ENCODE results near the gene RCC2. TPM values are rescaled to one million over a fixed set of nuclear protein-coding genes. Genes with fewer than 3 reads are reported as not detected.

The RCC2 gene
- polyA plus RNA-seq, 3 donors, result 86.0 to 103 (median 103) TPM

DNA sequence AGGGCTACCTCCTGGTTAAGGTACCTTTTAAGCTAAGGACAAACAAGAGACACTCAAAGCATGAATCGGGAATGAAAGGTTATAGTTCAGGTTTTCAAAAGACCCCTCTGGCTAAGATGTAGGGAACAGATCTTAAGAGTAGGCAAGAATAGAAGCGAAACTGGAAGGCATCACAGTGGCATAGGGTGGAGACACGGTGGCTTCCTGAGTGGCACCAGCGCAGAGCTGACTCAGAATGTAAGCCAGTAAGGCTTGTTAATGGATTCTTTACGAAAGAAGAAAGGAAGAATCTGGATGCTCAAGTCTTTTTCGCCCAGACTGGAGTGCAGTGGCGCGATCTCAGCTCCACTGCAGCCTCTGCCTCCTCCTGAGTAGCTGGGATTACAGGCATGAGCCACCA is 46.2 kb downstream of the RCC2 start:
- no peak for DNase-seq

DNA sequence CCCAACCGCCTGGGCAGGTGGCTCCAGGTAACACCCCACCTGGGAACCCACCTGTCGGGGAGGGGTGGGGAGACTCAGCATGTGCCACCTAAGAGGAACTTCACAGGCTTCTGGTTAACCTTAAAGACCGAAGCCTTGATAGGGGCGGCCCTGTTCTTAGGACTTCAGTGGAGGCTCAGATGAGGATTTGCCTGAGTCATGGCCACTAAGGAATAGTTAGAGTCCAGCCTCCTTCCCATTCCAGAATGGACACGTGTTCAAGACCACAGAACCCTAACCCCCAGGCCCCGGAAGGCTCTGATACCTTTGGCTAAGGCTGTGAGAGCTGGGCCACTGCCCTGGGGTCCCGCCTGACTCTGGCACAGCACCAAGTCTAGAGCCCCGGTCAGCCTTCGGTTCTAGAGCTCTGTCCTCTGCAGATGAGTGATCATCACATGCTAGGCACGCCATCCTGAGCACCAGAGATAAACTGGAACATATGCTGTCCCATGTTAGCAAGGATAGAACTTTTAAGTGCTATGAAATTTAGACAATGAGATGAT is 47.2 kb downstream of the RCC2 start:
- no peak for DNase-seq

DNA sequence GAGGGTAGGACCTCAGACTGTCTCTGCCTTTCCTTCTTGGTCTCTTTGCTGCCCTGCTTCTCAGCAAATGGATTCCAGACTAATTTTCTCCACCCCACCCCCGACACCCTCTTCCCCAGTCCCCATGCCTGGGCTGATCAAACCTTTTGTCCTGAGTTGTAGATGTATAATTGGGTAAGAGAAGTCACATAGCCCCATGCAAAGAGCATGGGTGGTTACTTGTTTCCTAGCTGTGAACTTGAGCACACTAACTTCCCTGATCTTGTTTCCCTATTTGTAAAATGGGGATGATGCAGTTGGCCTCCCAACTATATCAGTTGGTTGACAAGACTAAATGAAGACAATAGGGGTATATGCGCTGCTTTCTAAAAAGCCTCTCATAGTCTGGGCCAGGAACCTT is 58.3 kb downstream of the RCC2 start:
- DNase-seq, result no peak

DNA sequence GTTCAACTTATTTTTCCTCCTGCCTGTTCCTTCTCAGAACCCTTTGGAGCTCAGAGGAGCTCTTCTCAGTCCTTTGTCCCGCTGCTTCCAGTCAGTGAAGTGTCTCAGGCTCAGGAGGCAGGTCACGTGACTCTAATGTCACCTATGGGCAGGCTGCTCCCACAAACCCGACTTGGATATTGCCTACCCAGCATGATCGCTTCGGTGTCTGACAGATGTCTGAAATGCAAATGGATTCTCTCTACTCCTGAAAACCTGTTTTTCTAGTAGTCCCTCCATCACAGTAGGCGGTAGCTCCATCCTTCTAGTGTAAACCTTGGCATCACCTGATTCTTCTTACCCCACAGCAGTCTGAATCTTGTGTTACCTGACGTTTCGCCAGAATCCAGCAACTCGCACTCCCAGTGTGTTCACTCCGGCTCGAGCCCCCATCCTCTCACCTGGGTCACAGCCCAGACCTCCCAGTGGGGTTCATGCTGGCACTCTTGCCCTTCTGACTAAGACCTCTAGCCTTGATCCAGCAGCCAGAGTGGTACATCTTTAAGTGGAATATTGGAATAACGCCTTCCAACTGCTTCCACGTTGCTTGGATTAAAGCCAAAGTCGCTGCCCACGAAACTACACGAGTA is 62.0 kb downstream of the RCC2 start:
- no peak for DNase-seq

DNA sequence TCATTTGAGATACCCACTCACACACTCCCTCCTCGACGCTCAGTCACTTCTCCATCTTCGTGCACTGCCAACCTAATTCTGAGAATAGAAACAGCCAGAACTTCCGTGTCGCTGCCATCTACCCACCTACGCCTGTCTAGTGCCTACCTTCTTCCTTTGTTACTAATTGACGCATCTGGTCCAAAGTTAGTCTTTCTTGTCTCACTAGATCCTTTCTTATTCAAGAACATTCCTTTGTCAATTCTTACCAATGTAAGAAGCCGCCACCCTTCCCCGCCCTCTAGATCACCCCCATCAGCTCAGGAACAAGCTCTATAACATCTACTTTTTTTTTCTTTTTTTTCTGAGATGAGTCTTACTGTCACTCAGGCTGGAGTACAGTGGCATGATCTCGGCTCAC is 63.8 kb downstream of the RCC2 start:
- no peak for DNase-seq

DNA sequence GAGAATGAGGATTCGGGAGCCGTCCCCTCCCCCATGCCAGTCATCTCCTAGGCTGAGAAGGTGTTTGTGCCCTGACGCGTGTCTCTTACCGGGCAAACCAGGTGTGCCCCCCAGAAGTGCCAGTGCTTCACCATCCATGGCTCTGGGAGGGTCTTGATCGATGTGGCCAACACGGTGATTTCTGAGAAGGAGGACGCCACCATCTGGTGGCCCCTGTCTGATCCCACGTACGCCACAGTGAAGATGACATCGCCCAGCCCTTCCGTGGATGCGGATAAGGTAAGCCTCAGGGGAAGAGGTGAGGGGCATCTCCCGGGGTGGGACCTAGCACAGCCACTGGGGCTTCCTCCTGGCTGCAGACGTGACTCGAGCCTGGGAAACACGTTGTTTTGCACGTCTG is 66.5 kb downstream of the RCC2 start:
- no peak for DNase-seq

DNA sequence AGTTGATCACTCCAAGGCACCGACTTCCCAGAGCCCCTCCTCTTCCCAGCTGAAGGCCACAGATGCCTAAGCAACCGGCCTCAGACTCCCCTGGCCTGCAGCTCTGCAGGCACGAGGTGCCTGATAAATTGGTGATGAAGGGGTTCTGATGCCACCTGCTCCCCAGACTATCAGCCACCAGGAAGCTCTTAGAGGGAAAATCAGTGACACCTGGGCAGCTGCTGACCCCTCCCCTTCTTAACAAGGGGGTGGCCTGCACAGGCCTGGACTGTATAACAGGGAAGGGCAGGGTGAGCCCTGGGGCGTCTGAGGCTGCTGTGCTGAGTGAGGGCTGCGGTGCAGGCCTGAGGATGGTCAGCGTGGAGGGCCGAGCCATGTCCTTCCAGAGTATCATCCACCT is 67.6 kb downstream of the RCC2 start, which contains the start of gene PADI6:
Gene PADI6 (plus strand): TSS at position 301 of the 400 bp plus-strand sequence. CDS start 50 bp downstream, at position 351.
- DNase-seq, result no peak

DNA sequence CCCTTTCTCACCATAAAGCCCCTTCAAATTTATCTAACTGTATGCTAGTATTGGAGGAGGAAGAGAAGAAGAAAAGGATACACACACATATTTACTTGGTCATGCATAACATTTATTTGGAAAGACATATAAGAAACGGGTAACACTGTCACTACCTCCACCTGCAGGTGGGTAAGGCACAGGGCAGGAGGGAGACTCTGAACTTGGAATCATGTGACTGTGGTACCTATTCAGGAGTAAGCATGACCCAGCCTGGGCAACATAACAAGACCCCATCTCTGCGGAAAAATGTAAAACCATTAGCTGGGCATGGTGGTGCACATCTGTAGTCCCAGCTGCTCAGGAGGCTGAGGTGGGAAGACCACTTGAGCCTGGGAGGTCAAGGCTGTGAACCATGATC is 68.9 kb downstream of the RCC2 start:
- DNase-seq, result no peak

DNA sequence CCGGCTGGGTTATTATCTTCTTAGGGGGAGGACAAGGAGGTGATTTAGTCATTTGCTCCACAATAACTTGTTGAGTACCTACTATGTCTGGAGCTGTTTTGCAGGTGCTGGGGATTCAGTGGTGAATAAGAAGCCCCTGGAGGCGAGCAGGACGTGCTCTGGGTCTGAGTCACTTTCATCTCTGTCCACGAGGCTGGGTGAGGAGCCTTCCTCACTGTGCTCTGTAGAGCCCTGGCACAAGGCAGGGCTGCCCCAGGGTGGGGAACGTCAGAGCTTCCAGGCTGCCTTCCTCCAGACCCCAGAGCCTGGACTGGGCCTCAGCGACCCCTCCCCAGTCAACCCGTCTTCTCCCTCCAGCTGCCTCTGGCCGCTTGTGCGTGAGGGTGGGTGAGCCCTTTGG is 70.0 kb downstream of the RCC2 start:
- no peak for DNase-seq

DNA sequence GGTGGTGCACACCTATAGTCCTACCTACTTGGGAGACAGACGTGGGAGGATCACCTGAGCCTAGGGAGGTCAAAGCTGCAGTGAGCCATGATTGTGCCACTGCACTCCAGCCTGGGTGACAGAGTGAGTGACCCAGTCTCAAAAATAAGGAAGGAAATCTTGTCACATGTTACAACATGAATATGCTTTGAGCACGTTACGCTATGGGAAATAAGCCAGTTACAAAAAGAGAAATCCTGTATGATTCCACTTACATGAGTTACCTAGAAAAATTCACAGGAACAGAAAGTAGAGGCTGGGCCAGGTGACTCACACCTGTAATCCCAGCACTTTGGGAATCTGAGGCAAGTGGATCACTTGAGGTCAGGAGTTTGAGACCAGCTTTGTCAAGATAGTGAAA is 74.2 kb downstream of the RCC2 start:
- no peak for DNase-seq

DNA sequence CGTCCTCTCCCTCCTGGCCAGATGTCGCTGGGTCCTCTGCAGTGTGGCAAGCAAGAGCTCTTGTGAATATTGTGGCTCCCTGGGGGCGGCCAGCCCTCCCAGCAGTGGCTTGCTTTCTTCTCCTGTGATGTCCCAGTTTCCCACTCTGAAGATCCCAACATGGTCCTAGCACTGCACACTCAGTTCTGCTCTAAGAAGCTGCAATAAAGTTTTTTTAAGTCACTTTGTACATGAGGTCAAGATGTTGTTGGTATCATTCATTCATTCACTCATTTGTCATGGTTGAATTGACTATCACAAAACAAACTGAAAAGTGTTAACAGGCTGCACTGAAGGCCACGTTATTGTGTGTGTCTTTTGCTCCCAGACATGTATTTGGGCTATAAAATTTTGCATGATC is 75.7 kb downstream of the RCC2 start:
- DNase-seq, result no peak

DNA sequence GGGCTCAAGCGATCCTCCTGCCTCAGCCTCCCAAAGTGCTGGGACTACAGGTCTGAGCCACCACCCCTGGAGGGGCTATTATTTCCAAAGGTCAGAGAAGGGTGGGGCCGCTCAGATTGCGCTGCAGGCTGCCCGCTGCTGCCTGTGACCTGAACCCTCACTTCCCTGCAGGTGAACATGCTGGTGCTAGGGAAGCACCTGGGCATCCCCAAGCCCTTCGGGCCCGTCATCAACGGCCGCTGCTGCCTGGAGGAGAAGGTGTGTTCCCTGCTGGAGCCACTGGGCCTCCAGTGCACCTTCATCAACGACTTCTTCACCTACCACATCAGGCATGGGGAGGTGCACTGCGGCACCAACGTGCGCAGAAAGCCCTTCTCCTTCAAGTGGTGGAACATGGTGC is 76.1 kb downstream of the RCC2 start:
- DNase-seq, result no peak

DNA sequence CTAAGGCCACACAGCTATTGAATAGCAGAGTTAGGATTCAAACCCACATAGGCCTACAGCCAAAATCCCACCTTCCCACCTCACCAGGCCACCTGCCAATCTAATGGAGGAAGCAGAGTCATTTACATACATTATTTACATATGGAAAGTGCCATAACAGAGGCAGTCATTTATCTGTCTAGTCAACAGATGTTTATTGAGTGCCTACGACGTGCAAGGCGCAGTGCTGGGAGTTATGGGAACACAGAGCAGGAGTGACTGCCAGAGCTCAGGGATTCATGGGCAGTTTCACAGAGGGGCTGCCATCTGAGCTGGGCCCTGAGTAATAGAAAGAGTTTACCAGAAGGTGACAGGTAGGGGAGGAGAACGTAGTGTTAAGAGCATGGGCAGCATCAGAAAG is 77.8 kb downstream of the RCC2 start:
- no peak for DNase-seq

DNA sequence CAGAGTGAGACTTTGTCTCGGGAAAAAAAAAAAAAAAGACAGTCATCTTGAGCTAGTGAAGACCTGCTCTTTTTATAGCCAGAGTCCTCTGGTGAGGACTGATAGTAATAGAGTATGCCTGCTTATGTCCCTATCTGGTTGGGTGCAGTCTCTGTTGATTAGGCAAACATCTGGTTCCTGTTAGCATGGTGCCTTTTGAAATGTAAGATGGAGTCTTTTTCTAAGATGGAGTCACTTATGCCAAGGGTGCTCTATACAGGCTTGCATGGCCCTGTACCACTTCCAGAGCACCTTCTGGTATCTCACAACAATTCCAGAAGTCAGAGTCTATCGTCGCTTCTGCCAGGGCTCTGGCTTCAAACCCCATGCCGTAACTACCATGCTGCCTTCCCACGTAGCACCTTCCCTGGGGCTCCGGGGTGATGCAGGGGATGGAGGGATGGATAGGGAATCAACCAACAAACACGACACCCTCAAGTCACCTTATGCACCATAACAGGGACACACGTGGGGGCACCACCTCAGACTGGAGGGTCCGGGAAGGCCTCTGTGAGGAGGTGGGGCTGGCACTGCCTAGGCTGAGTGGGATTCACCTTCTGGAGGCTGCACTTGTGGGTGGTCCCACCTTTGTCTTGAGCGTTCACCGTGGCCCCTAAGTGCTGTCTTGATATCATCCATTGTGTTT is 79.1 kb downstream of the RCC2 start:
- no peak for DNase-seq

DNA sequence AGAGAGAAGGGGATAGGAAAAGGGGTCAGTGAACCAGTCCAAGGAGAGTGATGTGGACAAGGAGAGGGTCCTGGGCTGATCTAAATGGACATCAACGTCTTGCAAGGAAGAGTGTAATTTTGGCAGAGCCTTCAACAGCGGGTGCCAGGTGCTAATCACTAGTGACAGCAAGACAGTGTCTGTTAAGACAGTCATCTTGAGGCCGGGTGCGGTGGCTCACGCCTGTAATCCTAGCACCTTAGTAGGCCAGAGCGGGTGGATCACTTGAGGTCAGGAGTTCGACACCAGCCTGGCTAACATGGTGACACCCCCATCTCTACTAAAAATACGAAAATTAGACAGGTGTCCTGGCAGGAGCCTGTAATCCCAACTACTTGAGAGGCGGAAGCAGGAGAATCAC is 79.7 kb downstream of the RCC2 start:
- DNase-seq, result no peak

DNA sequence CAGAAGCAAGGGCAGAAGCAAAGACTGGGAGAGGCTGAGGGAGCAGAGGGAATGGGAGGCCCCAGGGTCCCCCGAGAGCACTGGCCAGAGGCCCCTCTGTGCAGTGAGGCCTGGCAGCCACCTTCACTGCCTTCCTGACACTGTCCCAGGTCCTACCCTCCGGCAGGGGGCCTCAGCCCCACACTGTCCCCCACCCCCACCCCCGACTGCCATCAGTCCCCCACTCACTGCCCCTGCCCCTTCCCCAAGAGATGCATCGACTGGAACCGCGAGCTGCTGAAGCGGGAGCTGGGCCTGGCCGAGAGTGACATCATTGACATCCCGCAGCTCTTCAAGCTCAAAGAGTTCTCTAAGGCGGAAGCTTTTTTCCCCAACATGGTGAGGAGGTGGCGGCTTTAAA is 80.4 kb downstream of the RCC2 start:
- DNase-seq, result peak; percentile 22

DNA sequence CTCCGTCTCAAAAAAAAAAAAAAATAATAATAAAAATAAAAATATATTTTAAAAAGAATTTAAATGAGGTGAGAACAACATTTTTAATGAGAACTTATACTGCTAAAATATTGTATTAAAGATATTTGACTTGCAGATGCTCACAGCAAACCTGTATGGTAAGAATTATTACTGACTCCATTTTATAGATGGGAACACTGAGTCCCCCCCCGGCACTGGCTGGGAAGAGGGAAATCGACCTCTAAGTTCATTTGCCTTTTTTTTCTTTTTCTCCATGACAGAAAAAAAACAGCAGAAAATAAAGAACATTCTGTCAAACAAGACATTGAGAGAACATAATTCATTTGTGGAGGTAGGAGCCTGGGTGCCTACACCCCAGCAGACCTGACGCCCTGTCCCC is 80.9 kb downstream of the RCC2 start:
- no peak for DNase-seq

Other genes with a start within 250 kb of the RCC2 start
- gene PADI1, start 234.5 kb downstream of the RCC2 start, polyA plus RNA-seq (ENCODE audit: insufficient read length in 3 of 3), result under 1 TPM; 0.06 to 0.22 (median 0.08) TPM
- gene PADI3, start 190.6 kb downstream of the RCC2 start, polyA plus RNA-seq (ENCODE audit: insufficient read length in 3 of 3), result under 1 TPM; 0.07 to 0.12 (median 0.09) TPM
- 1 to 10 TPM in 1 of 3 donors, under 1 TPM in 2; 0.88 to 1.4 (median 0.99) TPM for gene PADI4, start 131.5 kb downstream of the RCC2 start, polyA plus RNA-seq (ENCODE audit: insufficient read length in 3 of 3)
- not detected for gene PADI6, start 67.5 kb downstream of the RCC2 start, polyA plus RNA-seq (ENCODE audit: insufficient read length in 3 of 3)
- gene ARHGEF10L, start 100.0 kb upstream of the RCC2 start, polyA plus RNA-seq (ENCODE audit: insufficient read length in 3 of 3), result 10 to 100 TPM; 49.1 to 57.4 (median 56.4) TPM